ENCODE data around the gene IL36G. TPM values are rescaled to one million over a fixed set of nuclear protein-coding genes. Genes with fewer than 3 reads are reported as not detected.
"Not testable (repeated sequence)": the region's sequence is repeated elsewhere in the genome, so short reads cannot be mapped to it uniquely, and the experiment has no call there.

IL36G gene
- total RNA-seq, result not detected in 2 replicates

DNA sequence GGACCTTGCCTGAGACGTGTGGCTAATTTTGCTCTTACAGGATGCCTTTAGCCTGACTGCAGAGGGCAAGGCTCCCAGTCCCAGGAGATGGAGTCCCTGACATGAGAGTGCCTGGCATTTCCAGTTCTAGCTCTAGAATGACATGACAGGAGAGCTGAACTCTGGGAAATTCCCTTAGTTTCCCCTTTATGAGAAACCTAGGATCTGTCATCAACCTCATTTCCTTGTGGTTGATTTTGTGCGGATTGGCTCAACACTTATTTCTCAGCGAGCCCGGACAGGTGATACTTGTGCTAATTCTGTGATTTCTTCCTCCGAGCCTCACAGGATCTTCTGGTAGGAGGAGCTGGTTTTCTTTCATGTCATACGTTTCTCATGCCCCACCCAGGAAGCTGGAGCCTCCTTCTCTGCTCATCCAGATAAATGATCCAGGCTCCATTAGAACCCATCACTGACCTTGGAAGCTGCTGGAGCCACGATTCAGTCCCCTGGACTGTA lies at the start of gene IL36G:
Gene IL36G (plus strand): TSS at position 448 of the 498 bp plus-strand sequence. CDS start 633 bp downstream, outside the sequence.
- Histone ChIP-seq H3K4me3 (ENCODE audit: low read depth, low read length) (no peak within 1 kb of the TSS), H3K36me3 (ENCODE audit: control insufficient read depth, insufficient read depth, low read length) (no peaks in the 10 kb centered on the region), H3K27me3 (ENCODE audit: control insufficient read depth, insufficient read depth, low read length) (peaks cover 6% of the 10 kb centered on the region)
- TF ChIP-seq, protein P1, sequence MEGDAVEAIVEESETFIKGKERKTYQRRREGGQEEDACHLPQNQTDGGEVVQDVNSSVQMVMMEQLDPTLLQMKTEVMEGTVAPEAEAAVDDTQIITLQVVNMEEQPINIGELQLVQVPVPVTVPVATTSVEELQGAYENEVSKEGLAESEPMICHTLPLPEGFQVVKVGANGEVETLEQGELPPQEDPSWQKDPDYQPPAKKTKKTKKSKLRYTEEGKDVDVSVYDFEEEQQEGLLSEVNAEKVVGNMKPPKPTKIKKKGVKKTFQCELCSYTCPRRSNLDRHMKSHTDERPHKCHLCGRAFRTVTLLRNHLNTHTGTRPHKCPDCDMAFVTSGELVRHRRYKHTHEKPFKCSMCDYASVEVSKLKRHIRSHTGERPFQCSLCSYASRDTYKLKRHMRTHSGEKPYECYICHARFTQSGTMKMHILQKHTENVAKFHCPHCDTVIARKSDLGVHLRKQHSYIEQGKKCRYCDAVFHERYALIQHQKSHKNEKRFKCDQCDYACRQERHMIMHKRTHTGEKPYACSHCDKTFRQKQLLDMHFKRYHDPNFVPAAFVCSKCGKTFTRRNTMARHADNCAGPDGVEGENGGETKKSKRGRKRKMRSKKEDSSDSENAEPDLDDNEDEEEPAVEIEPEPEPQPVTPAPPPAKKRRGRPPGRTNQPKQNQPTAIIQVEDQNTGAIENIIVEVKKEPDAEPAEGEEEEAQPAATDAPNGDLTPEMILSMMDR (IDR thresholded peaks at IDR 0.05; ENCODE audit: insufficient read depth, low read length, poor library complexity, severe bottlenecking), result no peak
- no peak for DNase-seq (ENCODE audit: low read depth)

DNA sequence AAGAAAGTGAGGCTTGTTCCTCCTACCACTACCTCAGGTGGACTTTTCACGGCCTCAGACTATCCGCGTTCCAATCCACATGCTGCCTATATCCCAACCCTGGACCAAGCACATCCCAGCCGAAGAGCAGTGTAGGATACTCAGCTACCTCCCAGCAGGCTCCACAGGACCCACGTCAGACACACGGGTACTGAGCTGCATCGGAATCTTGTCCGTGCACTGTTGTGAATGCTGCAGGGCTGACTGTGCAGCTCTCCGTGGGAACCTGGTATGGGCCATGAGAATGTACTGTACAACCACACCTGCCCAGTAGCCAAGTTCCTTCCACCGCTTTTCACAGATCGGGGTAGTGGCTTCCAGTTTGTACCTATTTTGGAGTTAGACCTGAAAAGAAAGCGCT lies 44.5 kb upstream of the IL36G start:
- TF ChIP-seq, protein P1 (IDR thresholded peaks at IDR 0.05; ENCODE audit: insufficient read depth, low read length, poor library complexity, severe bottlenecking), result no peak
- no peaks in the 10 kb centered on the region for H3K27me3 ChIP-seq (ENCODE audit: control insufficient read depth, insufficient read depth, low read length)
- H3K4me3 ChIP-seq (ENCODE audit: low read depth, low read length), result no peak overlapping the region
- no peaks in the 10 kb centered on the region for H3K36me3 ChIP-seq (ENCODE audit: control insufficient read depth, insufficient read depth, low read length)
- no peak for DNase-seq (ENCODE audit: low read depth)

- not testable (repeated sequence) for DNase-seq (ENCODE audit: low read depth); H3K36me3 ChIP-seq (ENCODE audit: control insufficient read depth, insufficient read depth, low read length); H3K27me3 ChIP-seq (ENCODE audit: control insufficient read depth, insufficient read depth, low read length); H3K4me3 ChIP-seq (ENCODE audit: low read depth, low read length)
Observed at GRCh38 chr2:112934117-112934516, 43.7 kb upstream of the IL36G start.

- Histone ChIP-seq H3K27me3 (ENCODE audit: control insufficient read depth, insufficient read depth, low read length) (no peaks in the 10 kb centered on the region), H3K4me3 (ENCODE audit: low read depth, low read length) (no peak overlapping the region), H3K36me3 (ENCODE audit: control insufficient read depth, insufficient read depth, low read length) (no peaks in the 10 kb centered on the region)
- no peak for DNase-seq (ENCODE audit: low read depth)
- TF ChIP-seq, protein P1 (IDR thresholded peaks at IDR 0.05; ENCODE audit: insufficient read depth, low read length, poor library complexity, severe bottlenecking), result no peak
Observed at GRCh38 chr2:112936927-112937232, 40.9 kb upstream of the IL36G start.

- TF ChIP-seq, protein P1 (IDR thresholded peaks at IDR 0.05; ENCODE audit: insufficient read depth, low read length, poor library complexity, severe bottlenecking), result no peak
- Histone ChIP-seq H3K36me3 (ENCODE audit: control insufficient read depth, insufficient read depth, low read length) (no peaks in the 10 kb centered on the region), H3K27me3 (ENCODE audit: control insufficient read depth, insufficient read depth, low read length) (no peaks in the 10 kb centered on the region), H3K4me3 (ENCODE audit: low read depth, low read length) (no peak overlapping the region)
- peak; percentile 37 for DNase-seq (ENCODE audit: low read depth)
Observed at GRCh38 chr2:112938904-112939303, 38.9 kb upstream of the IL36G start.

DNA sequence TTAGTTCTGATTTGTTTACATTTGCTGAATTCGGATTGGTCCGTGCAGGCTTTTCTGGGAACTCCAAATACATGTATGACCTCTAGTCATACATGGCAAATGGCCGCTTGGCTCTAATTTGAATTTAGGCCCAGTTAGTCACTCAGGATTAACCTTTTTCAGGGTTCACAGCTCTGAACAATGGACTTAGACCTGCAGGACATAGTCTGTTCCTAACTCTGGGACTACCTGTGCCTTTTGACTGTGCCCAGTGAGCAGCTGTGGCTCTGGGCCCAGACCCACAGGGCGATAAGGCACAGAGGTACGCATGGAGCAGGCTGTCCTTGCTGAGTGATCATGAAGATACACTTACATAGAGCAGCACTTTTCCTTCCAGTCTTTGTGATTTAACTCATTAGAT lies 38.4 kb upstream of the IL36G start:
- no peaks in the 10 kb centered on the region for H3K27me3 ChIP-seq (ENCODE audit: control insufficient read depth, insufficient read depth, low read length)
- TF ChIP-seq, protein P1 (IDR thresholded peaks at IDR 0.05; ENCODE audit: insufficient read depth, low read length, poor library complexity, severe bottlenecking), result no peak
- no peak for DNase-seq (ENCODE audit: low read depth)

More for the DNA sequence above, 38.4 kb upstream of the IL36G start:
- Histone ChIP-seq H3K4me3 (ENCODE audit: low read depth, low read length) (no peak overlapping the region), H3K36me3 (ENCODE audit: control insufficient read depth, insufficient read depth, low read length) (no peaks in the 10 kb centered on the region)
